Measurements from ENCODE around the gene MAP3K1. TPM values are rescaled to one million over a fixed set of nuclear protein-coding genes. Genes with fewer than 3 reads are reported as not detected.

MAP3K1 gene
- total and polyA plus RNA-seq, 9 of the 15 experiments (the other 6 are each of a cell fraction or from before 2014, with no cell fraction given), result 3.9 to 13.9 (median 7.5) TPM

GRCh38 chr5:56816546-56817081 lies 1.3 kb downstream of the MAP3K1 start (continued):
- TF ChIP-seq THAP12 (CRISPR knock-in tag; IDR thresholded peaks at IDR 0.05) (no peak), CHD1 (IDR thresholded peaks at IDR 0.05; ENCODE audit: low read length) (peak; percentile 89), ZNF57 (CRISPR knock-in tag; IDR thresholded peaks at IDR 0.05) (no peak), ZNF639 (CRISPR knock-in tag; conservative IDR thresholded peaks at IDR 0.05 in 1 of 2, IDR thresholded peaks at IDR 0.05 in 1 of 2) (no peak), WHSC1 (IDR thresholded peaks at IDR 0.05; ENCODE audit: low read length) (no peak), MTF1 (CRISPR knock-in tag; IDR thresholded peaks at IDR 0.05; ENCODE audit: borderline replicate concordance) (no peak), CXXC5 (CRISPR knock-in tag; IDR thresholded peaks at IDR 0.05) (peak; percentile 41), ZNF445 (CRISPR knock-in tag; IDR thresholded peaks at IDR 0.05; ENCODE audit: low read depth) (no peak), HDAC2 (IDR thresholded peaks at IDR 0.05) (peak; percentile 33; the same call in 1 of the 2 replicates), MYBL2 (IDR thresholded peaks at IDR 0.05; ENCODE audit: low read depth) (peak; percentile 42; the same call in 1 of the 2 replicates), MYBL2 (CRISPR knock-in tag; IDR thresholded peaks at IDR 0.05; ENCODE audit: borderline replicate concordance) (no peak), MBD2 (IDR thresholded peaks at IDR 0.05; ENCODE audit: borderline replicate concordance, low read depth) (no peak), ETV1 (tag; conservative IDR thresholded peaks at IDR 0.05; ENCODE audit: low read depth) (peak; percentile 85), ZNF12 (CRISPR knock-in tag; IDR thresholded peaks at IDR 0.05) (0 out of 2 replicates have a peak, but pooled peaks have one; percentile 20), FIP1L1 (IDR thresholded peaks at IDR 0.05; ENCODE audit: low read depth, low read length, poor library complexity, severe bottlenecking) (peak; percentile 18), MLLT1 (IDR thresholded peaks at IDR 0.05) (peak in 1 of 2 experiments; percentile 17; a peak in 1 of 4 replicates), KAT7 (CRISPR knock-in tag; IDR thresholded peaks at IDR 0.05; ENCODE audit: borderline replicate concordance) (peak; percentile 69; the same call in 1 of the 2 replicates), ETS1 (conservative IDR thresholded peaks at IDR 0.05; ENCODE audit: control insufficient read depth, low read depth, low read length) (peak; percentile 40; the same call in 1 of the 2 replicates)
- TF ChIP-seq, protein P1, sequence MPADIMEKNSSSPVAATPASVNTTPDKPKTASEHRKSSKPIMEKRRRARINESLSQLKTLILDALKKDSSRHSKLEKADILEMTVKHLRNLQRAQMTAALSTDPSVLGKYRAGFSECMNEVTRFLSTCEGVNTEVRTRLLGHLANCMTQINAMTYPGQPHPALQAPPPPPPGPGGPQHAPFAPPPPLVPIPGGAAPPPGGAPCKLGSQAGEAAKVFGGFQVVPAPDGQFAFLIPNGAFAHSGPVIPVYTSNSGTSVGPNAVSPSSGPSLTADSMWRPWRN (IDR thresholded peaks at IDR 0.05; ENCODE audit: low read depth), result no peak
- TF ChIP-seq, protein P2, sequence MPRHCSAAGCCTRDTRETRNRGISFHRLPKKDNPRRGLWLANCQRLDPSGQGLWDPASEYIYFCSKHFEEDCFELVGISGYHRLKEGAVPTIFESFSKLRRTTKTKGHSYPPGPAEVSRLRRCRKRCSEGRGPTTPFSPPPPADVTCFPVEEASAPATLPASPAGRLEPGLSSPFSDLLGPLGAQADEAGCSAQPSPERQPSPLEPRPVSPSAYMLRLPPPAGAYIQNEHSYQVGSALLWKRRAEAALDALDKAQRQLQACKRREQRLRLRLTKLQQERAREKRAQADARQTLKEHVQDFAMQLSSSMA (CRISPR knock-in tag; IDR thresholded peaks at IDR 0.05), result no peak
